GM23338 (cell line): Measurements from ENCODE around the gene PTPRN2. TPM values are rescaled to one million over a fixed set of nuclear protein-coding genes. Genes with fewer than 3 reads are reported as not detected.

Source experiments
- ATAC-seq: fragments of 200-7000 bp; cut with Tn5 transposase; 3 replicates; pipeline ENCODE4 v1.9.1; 2020
- DNase-seq: peaks from one replicate; pipeline ENCODE4 v3.0.0-alpha.2; 2015; ENCODE audit warnings: low spot score
- H2AFZ ChIP-seq: fragments of 200-600 bp; sonication (generic); 2 replicates; pipeline ENCODE4 v1.8.0; 2016; ENCODE audit warnings: antibody characterized with exemption, mild to moderate bottlenecking, moderate library complexity
- H3F3A ChIP-seq: fragments of 200-600 bp; sonication (generic); replicated peaks from 2 replicates; pipeline ENCODE4 v1.8.0; 2017; ENCODE audit warnings: antibody characterized with exemption, mixed run types, low read depth
- H3K27ac ChIP-seq: fragments of 200-600 bp; sonication (generic); 2 replicates; pipeline ENCODE4 v1.6.1; 2016; ENCODE audit warnings: low read depth
- H3K27me3 ChIP-seq: fragments of 200-600 bp; sonication (generic); 2 replicates; pipeline ENCODE4 v1.8.0; 2016; ENCODE audit warnings: mild to moderate bottlenecking, mixed run types, moderate library complexity; ENCODE audit not compliant: insufficient read depth
- H3K36me3 ChIP-seq: fragments of 200-600 bp; sonication (generic); 2 replicates; pipeline ENCODE4 v1.8.0; 2016; ENCODE audit warnings: mild to moderate bottlenecking; ENCODE audit not compliant: insufficient read depth
- H3K4me1 ChIP-seq: fragments of 200-600 bp; sonication (generic); 2 replicates; pipeline ENCODE4 v1.8.0; 2016; ENCODE audit warnings: mild to moderate bottlenecking, moderate library complexity; ENCODE audit not compliant: insufficient read depth
- H3K4me2 ChIP-seq: fragments of 200-600 bp; sonication (generic); 2 replicates; pipeline ENCODE4 v1.7.1; 2017; ENCODE audit warnings: mixed run types
- H3K4me3 ChIP-seq: fragments of 200-600 bp; sonication (generic); 2 replicates; pipeline ENCODE4 v1.6.1; 2016; ENCODE audit warnings: mixed run types
- H3K79me2 ChIP-seq: fragments of 200-600 bp; sonication (generic); replicated peaks from 2 replicates; pipeline ENCODE4 v1.8.0; 2017; ENCODE audit warnings: mild to moderate bottlenecking; ENCODE audit not compliant: insufficient read depth
- H3K9me2 ChIP-seq: fragments of 200-600 bp; sonication (generic); 2 replicates; pipeline ENCODE4 v1.8.0; 2017; ENCODE audit not compliant: insufficient read depth
- H4K20me1 ChIP-seq: fragments of 200-600 bp; sonication (generic); replicated peaks from 2 replicates; pipeline ENCODE4 v1.8.0; 2017; ENCODE audit warnings: mild to moderate bottlenecking; ENCODE audit not compliant: insufficient read depth
- H3K27ac Mint-ChIP-seq: 2 replicates; pipeline ENCODE4 v1.8.0; 2020; ENCODE audit warnings: inconsistent platforms, mild to moderate bottlenecking, moderate library complexity, mixed read lengths
- H3K27me3 Mint-ChIP-seq: 3 replicates; pipeline ENCODE4 v1.8.0; 2022; ENCODE audit warnings: low read depth, mild to moderate bottlenecking, moderate library complexity, mixed read lengths, inconsistent platforms; ENCODE audit not compliant: insufficient read depth, poor library complexity
- H3K36me3 Mint-ChIP-seq: 3 replicates; pipeline ENCODE4 v1.8.0; 2021; ENCODE audit warnings: low read depth, mild to moderate bottlenecking, inconsistent platforms, moderate library complexity, mixed read lengths
- H3K4me1 Mint-ChIP-seq: 3 replicates; pipeline ENCODE4 v1.8.0; 2020; ENCODE audit warnings: mild to moderate bottlenecking, inconsistent platforms, mixed read lengths
- H3K4me3 Mint-ChIP-seq: 3 replicates; pipeline ENCODE4 v1.8.0; 2021; ENCODE audit warnings: moderate library complexity, mild to moderate bottlenecking, inconsistent platforms, mixed read lengths
- H3K9me3 Mint-ChIP-seq: 3 replicates; pipeline ENCODE4 v1.8.0; 2020; ENCODE audit warnings: moderate library complexity, mild to moderate bottlenecking, inconsistent platforms, mixed read lengths
- CREB1 ChIP-seq: fragments of 250-450 bp; sonication (Bioruptor Pico); IDR thresholded peaks from 2 replicates; pipeline ENCODE4 v1.5.0; 2020; ENCODE audit warnings: low read depth, mild to moderate bottlenecking, moderate library complexity
- CTCF ChIP-seq, 2 experiments: fragments of 200-600 bp in 1 of 2; sonication (generic) in 1 of 2; conservative IDR thresholded peaks; 2 replicates each; pipeline versions ENCODE4 v1.5.1 to v1.6.1; 2016 to 2017; ENCODE audit warnings: antibody characterized with exemption in 2 of 2, low read depth in 2 of 2, mild to moderate bottlenecking in 2 of 2, moderate library complexity in 1 of 2
- EZH2phosphoT487 ChIP-seq: fragments of 200-600 bp; sonication (generic); IDR thresholded peaks from one replicate; pipeline ENCODE4 v1.8.1; 2018; ENCODE audit warnings: antibody characterized with exemption; ENCODE audit not compliant: unreplicated experiment
- JUNB ChIP-seq: IDR thresholded peaks from one replicate; pipeline ENCODE4 v1.6.1; 2016; ENCODE audit warnings: antibody characterized with exemption; ENCODE audit not compliant: unreplicated experiment
- NANOG ChIP-seq: IDR thresholded peaks from 2 replicates; pipeline ENCODE4 v1.6.1; 2016; ENCODE audit warnings: antibody characterized with exemption, borderline replicate concordance
- POLR2AphosphoS5 ChIP-seq: IDR thresholded peaks from 2 replicates; pipeline ENCODE4 v1.6.1; 2016; ENCODE audit warnings: antibody characterized with exemption, low read depth
- STAT1 ChIP-seq: IDR thresholded peaks from one replicate; pipeline ENCODE4 v1.6.1; 2016; ENCODE audit warnings: antibody characterized with exemption; ENCODE audit not compliant: unreplicated experiment
- ZNF462 ChIP-seq: fragments of 250-450 bp; sonication (Bioruptor Pico); IDR thresholded peaks from 2 replicates; pipeline ENCODE4 v1.5.0; 2020; ENCODE audit warnings: mild to moderate bottlenecking, moderate library complexity
- polyA plus RNA-seq: library from polyadenylated mRNA; unstranded; fragments of >200 nt; fragmentation: Nextera tagmentation; extraction: Ambion mirVana; gene quantifications from 2 replicates; pipeline ENCODE4 v1.2.1, GENCODE V29; 2016
- total RNA-seq: library from RNA; depleted of rRNA; stranded (reverse); fragments of >200 nt; shearing (Covaris generic); gene quantifications from 2 replicates; pipeline ENCODE4 v1.2.3, GENCODE V29; 2014
- TF ChIP-seq, protein P1 (sequence below): IDR thresholded peaks from 2 replicates; pipeline ENCODE4 v1.6.1; 2016; ENCODE audit warnings: antibody characterized with exemption

Gene PTPRN2
- total and polyA plus RNA-seq, 2 experiments from 2014 or later, result 0.87 to 4.0 TPM

GRCh38 chr7:157955348-157955999 lies 632.1 kb downstream of the PTPRN2 start (continued):
- TF ChIP-seq ZNF462 (no peak), CTCF (conservative IDR thresholded peaks at IDR 0.05; ENCODE audit: low read depth in 2 of 2) (no peak)

GRCh38 chr7:157954901-157955300 lies 632.7 kb downstream of the PTPRN2 start:
- no peak overlapping the region for H3K27ac Mint-ChIP-seq
- no peak for DNase-seq
- H3K4me3 Mint-ChIP-seq, result no peak overlapping the region

More at GRCh38 chr7:157954901-157955300, 632.7 kb downstream of the PTPRN2 start:
- Histone ChIP-seq H3K4me2 (no peak overlapping the region), H2AFZ (no peak overlapping the region), H3F3A (no peaks in the 10 kb centered on the region), H3K36me3 (peaks cover 3% of the 10 kb centered on the region; the same call in 1 of the 2 replicates), H3K4me3 (no peak overlapping the region), H3K79me2 (no peaks in the 10 kb centered on the region), H3K27ac (no peak overlapping the region), H3K27me3 (no peaks in the 10 kb centered on the region), H3K4me1 (no peaks in the 10 kb centered on the region), H4K20me1 (no peaks in the 10 kb centered on the region), H3K9me2 (no peaks in the 10 kb centered on the region)
- Mint-ChIP-seq H3K27me3 (peaks cover 9% of the 10 kb centered on the region), H3K9me3 (peaks cover 99% of the 10 kb centered on the region; the same call in 2 of the 3 replicates), H3K36me3 (peaks cover 47% of the 10 kb centered on the region), H3K4me1 (no peaks in the 10 kb centered on the region)
- no peak for ATAC-seq
- no peak for TF ChIP-seq POLR2AphosphoS5
- TF ChIP-seq STAT1, result no peak
- TF ChIP-seq CREB1, result no peak
- TF ChIP-seq, protein P1, sequence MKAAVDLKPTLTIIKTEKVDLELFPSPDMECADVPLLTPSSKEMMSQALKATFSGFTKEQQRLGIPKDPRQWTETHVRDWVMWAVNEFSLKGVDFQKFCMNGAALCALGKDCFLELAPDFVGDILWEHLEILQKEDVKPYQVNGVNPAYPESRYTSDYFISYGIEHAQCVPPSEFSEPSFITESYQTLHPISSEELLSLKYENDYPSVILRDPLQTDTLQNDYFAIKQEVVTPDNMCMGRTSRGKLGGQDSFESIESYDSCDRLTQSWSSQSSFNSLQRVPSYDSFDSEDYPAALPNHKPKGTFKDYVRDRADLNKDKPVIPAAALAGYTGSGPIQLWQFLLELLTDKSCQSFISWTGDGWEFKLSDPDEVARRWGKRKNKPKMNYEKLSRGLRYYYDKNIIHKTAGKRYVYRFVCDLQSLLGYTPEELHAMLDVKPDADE, result no peak
- no peak for TF ChIP-seq EZH2phosphoT487
- TF ChIP-seq NANOG, result no peak
- no peak for TF ChIP-seq CTCF (conservative IDR thresholded peaks at IDR 0.05; ENCODE audit: low read depth in 2 of 2)
- no peak for TF ChIP-seq JUNB
